ENCODE data around the gene ZYX. TPM values are rescaled to one million over a fixed set of nuclear protein-coding genes. Genes with fewer than 3 reads are reported as not detected.
"Not testable (repeated sequence)": the region's sequence is repeated elsewhere in the genome, so short reads cannot be mapped to it uniquely, and the experiment has no call there.

The ZYX gene
- total and polyA plus RNA-seq, 7 experiments from 2014 or later = 54.2 to 264 (median 122) TPM

- Mint-ChIP-seq H3K4me1 (peaks cover 2 to 67% (median 57%) of the 10 kb centered on the region in 7 donors), H3K36me3 (peaks cover 0 to 41% (median 37%) of the 10 kb centered on the region in 5 donors), H3K27me3 (peaks cover 0 to 21% (median 0%) of the 10 kb centered on the region in 5 donors)
- CTCF ChIA-PET = interaction anchor here (0.5 to 4.2 kb wide), 8 partner anchors 8 to 176 kb away, joined by 3 to 58 read pairs (median 11); partner anchors contain the start of gene EPHA1
- not testable (repeated sequence) for H3K4me3 ChIP-seq (ENCODE audit: low read length); H3K4me3 Mint-ChIP-seq; H3K27ac ChIP-seq (ENCODE audit: low read depth, low read length); H3K27me3 ChIP-seq (ENCODE audit: control insufficient read depth in 2 of 2, insufficient read depth in 2 of 2, low read length in 2 of 2); H3K4me1 ChIP-seq (ENCODE audit: control insufficient read depth in 2 of 2, insufficient read depth in 2 of 2, low read length in 2 of 2); ATAC-seq; DNase-seq; H3K9me3 Mint-ChIP-seq; H3K27ac Mint-ChIP-seq; H3K9me3 ChIP-seq (ENCODE audit: control insufficient read depth in 2 of 3, low read length in 3 of 3)
- POLR2A ChIA-PET = interaction anchor here (0.5 to 3.1 kb wide), 5 partner anchors 31 to 349 kb away, joined by 3 to 7 read pairs (median 4); no protein-coding TSS in a partner anchor
- intact Hi-C loops (cut with micrococcal nuclease) = loop anchor here in 1 of 2 donors (5.0 to 10.0 kb wide), 2 partner anchors 108 to 410 kb away; no protein-coding TSS in a partner anchor
- peaks cover 0 to 26% (median 0%) of the 10 kb centered on the region in 3 experiments for H3K36me3 ChIP-seq (ENCODE audit: control insufficient read depth in 2 of 3, insufficient read depth in 3 of 3, low read length in 3 of 3)
Measured at GRCh38 chr7:143415209-143415608, 34.1 kb downstream of the ZYX start.

GRCh38 chr7:143415742-143416397 is 34.7 kb downstream of the ZYX start:
- DNase-seq (no peak), ATAC-seq (no peak)
- ChIA-PET CTCF (interaction anchor here (0.6 to 4.2 kb wide), 12 partner anchors 9 to 184 kb away, joined by 3 to 58 read pairs (median 4); partner anchors contain the start of gene EPHA1), POLR2A (interaction anchor here (0.6 to 3.1 kb wide), 7 partner anchors 9 to 157 kb away, joined by 3 to 7 read pairs (median 5); partner anchors contain the start of gene GSTK1)
- Mint-ChIP-seq H3K4me1 (peaks cover 2 to 61% (median 53%) of the 10 kb centered on the region in 7 donors), H3K27ac (peak overlapping the region in 2 of 9 donors; percentile 5 to 13), H3K4me3 (no peak overlapping the region), H3K27me3 (peaks cover 0 to 21% (median 0%) of the 10 kb centered on the region in 5 donors), H3K9me3 (peaks cover 0 to 4% (median 0%) of the 10 kb centered on the region in 11 donors), H3K36me3 (peaks cover 0 to 47% (median 43%) of the 10 kb centered on the region in 5 donors)
- Histone ChIP-seq H3K27ac (ENCODE audit: low read depth, low read length) (no peak overlapping the region), H3K4me1 (ENCODE audit: control insufficient read depth in 2 of 2, insufficient read depth in 2 of 2, low read length in 2 of 2) (peaks cover 0 to 3% of the 10 kb centered on the region in 2 donors), H3K36me3 (ENCODE audit: control insufficient read depth in 2 of 3, insufficient read depth in 3 of 3, low read length in 3 of 3) (peaks cover 0 to 26% (median 0%) of the 10 kb centered on the region in 3 experiments), H3K4me3 (ENCODE audit: low read length) (no peak overlapping the region), H3K27me3 (ENCODE audit: control insufficient read depth in 2 of 2, insufficient read depth in 2 of 2, low read length in 2 of 2) (no peaks in the 10 kb centered on the region), H3K9me3 (ENCODE audit: control insufficient read depth in 2 of 3, low read length in 3 of 3) (no peaks in the 10 kb centered on the region)
- intact Hi-C loops (cut with micrococcal nuclease) = loop anchor here (1.0 to 10.0 kb wide), 8 partner anchors 35 to 411 kb away; partner anchors contain the start of gene ZYX (in 1 of the 2)

GRCh38 chr7:143416565-143417149 is 35.5 kb downstream of the ZYX start:
- Mint-ChIP-seq H3K27ac (no peak overlapping the region), H3K4me1 (peaks cover 2 to 56% (median 46%) of the 10 kb centered on the region in 7 donors), H3K4me3 (no peak overlapping the region), H3K9me3 (peaks cover 0 to 4% (median 0%) of the 10 kb centered on the region in 11 donors), H3K36me3 (peaks cover 0 to 54% (median 48%) of the 10 kb centered on the region in 5 donors), H3K27me3 (peaks cover 0 to 21% (median 0%) of the 10 kb centered on the region in 5 donors)
- Histone ChIP-seq H3K27me3 (ENCODE audit: control insufficient read depth in 2 of 2, insufficient read depth in 2 of 2, low read length in 2 of 2) (no peaks in the 10 kb centered on the region), H3K9me3 (ENCODE audit: control insufficient read depth in 2 of 3, low read length in 3 of 3) (no peaks in the 10 kb centered on the region), H3K27ac (ENCODE audit: low read depth, low read length) (no peak overlapping the region), H3K4me3 (ENCODE audit: low read length) (no peak overlapping the region), H3K4me1 (ENCODE audit: control insufficient read depth in 2 of 2, insufficient read depth in 2 of 2, low read length in 2 of 2) (peaks cover 0 to 3% of the 10 kb centered on the region in 2 donors), H3K36me3 (ENCODE audit: control insufficient read depth in 2 of 3, insufficient read depth in 3 of 3, low read length in 3 of 3) (peaks cover 0 to 29% (median 0%) of the 10 kb centered on the region in 3 experiments)
- ChIA-PET POLR2A (interaction anchor here (0.9 to 3.1 kb wide), 8 partner anchors 9 to 177 kb away, joined by 3 to 7 read pairs (median 4); partner anchors contain the start of gene GSTK1), CTCF (interaction anchor here (0.6 to 4.2 kb wide), 21 partner anchors 10 to 185 kb away, joined by 3 to 58 read pairs (median 3); partner anchors contain the start of gene EPHA1)
- intact Hi-C loops (cut with micrococcal nuclease) = loop anchor here (1.0 to 10.0 kb wide), 8 partner anchors 36 to 412 kb away; partner anchors contain the start of gene ZYX (in 1 of the 2)
- ATAC-seq (peak; percentile 74), DNase-seq (peak in 6 of 9 donors; percentile 34 to 58 (median 52))

- ChIA-PET CTCF (interaction anchor here (0.7 to 4.2 kb wide), 11 partner anchors 11 to 201 kb away, joined by 3 to 58 read pairs (median 4); partner anchors contain the start of gene EPHA1), POLR2A (interaction anchor here (0.7 to 1.4 kb wide), 5 partner anchors 16 to 178 kb away, joined by 3 to 6 read pairs (median 4); no protein-coding TSS in a partner anchor)
- Histone ChIP-seq H3K36me3 (ENCODE audit: control insufficient read depth in 2 of 3, insufficient read depth in 3 of 3, low read length in 3 of 3) (peaks cover 0 to 41% (median 0%) of the 10 kb centered on the region in 3 experiments), H3K9me3 (ENCODE audit: control insufficient read depth in 2 of 3, low read length in 3 of 3) (no peaks in the 10 kb centered on the region), H3K27me3 (ENCODE audit: control insufficient read depth in 2 of 2, insufficient read depth in 2 of 2, low read length in 2 of 2) (no peaks in the 10 kb centered on the region), H3K4me3 (ENCODE audit: low read length) (no peak overlapping the region), H3K27ac (ENCODE audit: low read depth, low read length) (no peak overlapping the region), H3K4me1 (ENCODE audit: control insufficient read depth in 2 of 2, insufficient read depth in 2 of 2, low read length in 2 of 2) (peaks cover 0 to 3% of the 10 kb centered on the region in 2 donors)
- Mint-ChIP-seq H3K4me1 (peaks cover 2 to 54% (median 41%) of the 10 kb centered on the region in 7 donors), H3K27me3 (peaks cover 0 to 21% (median 0%) of the 10 kb centered on the region in 5 donors), H3K27ac (peak overlapping the region in 2 of 9 donors; percentile 12 to 23), H3K9me3 (peaks cover 0 to 4% (median 0%) of the 10 kb centered on the region in 11 donors), H3K4me3 (no peak overlapping the region), H3K36me3 (peaks cover 0 to 65% (median 57%) of the 10 kb centered on the region in 5 donors)
- intact Hi-C loops (cut with micrococcal nuclease) = loop anchor here in 1 of 2 donors (1.0 to 10.0 kb wide), 4 partner anchors 37 to 413 kb away; partner anchors contain the start of gene ZYX
- ATAC-seq (no peak), DNase-seq (no peak)
Measured at GRCh38 chr7:143417734-143418383, 36.7 kb downstream of the ZYX start.

GRCh38 chr7:143418681-143419458 is 37.7 kb downstream of the ZYX start:
- peak overlapping the region in 4 of 9 donors; percentile 1 to 23 (median 8) for H3K27ac Mint-ChIP-seq
- Histone ChIP-seq H3K27me3 (ENCODE audit: control insufficient read depth in 2 of 2, insufficient read depth in 2 of 2, low read length in 2 of 2) (no peaks in the 10 kb centered on the region), H3K27ac (ENCODE audit: low read depth, low read length) (no peak overlapping the region), H3K36me3 (ENCODE audit: control insufficient read depth in 2 of 3, insufficient read depth in 3 of 3, low read length in 3 of 3) (peaks cover 0 to 44% (median 0%) of the 10 kb centered on the region in 3 experiments), H3K9me3 (ENCODE audit: control insufficient read depth in 2 of 3, low read length in 3 of 3) (no peaks in the 10 kb centered on the region), H3K4me1 (ENCODE audit: control insufficient read depth in 2 of 2, insufficient read depth in 2 of 2, low read length in 2 of 2) (peaks cover 0 to 3% of the 10 kb centered on the region in 2 donors), H3K4me3 (ENCODE audit: low read length) (no peak overlapping the region)
- H3K36me3 Mint-ChIP-seq = peaks cover 0 to 71% (median 62%) of the 10 kb centered on the region in 5 donors
- POLR2A ChIA-PET = interaction anchor here (0.8 kb wide), 1 partner anchor 155 kb away, joined by 5 read pairs; no protein-coding TSS in a partner anchor
- H3K9me3 Mint-ChIP-seq = peaks cover 0 to 4% (median 0%) of the 10 kb centered on the region in 11 donors
- H3K4me3 Mint-ChIP-seq = peak overlapping the region in 1 of 10 donors; percentile 8
- intact Hi-C loops (cut with micrococcal nuclease) = loop anchor here in 1 of 2 donors (5.0 to 10.0 kb wide), 2 partner anchors 112 to 414 kb away; no protein-coding TSS in a partner anchor
- peaks cover 2 to 46% (median 33%) of the 10 kb centered on the region in 7 donors for H3K4me1 Mint-ChIP-seq
- ATAC-seq = no peak
- H3K27me3 Mint-ChIP-seq = peaks cover 0 to 21% (median 0%) of the 10 kb centered on the region in 5 donors
- CTCF ChIA-PET = interaction anchor here (0.6 to 4.2 kb wide), 6 partner anchors 29 to 179 kb away, joined by 3 to 58 read pairs (median 4); no protein-coding TSS in a partner anchor
- no peak for DNase-seq

Data from naive thymus-derived CD4-positive, alpha-beta T cell (primary cell).